ENCODE measurements around the gene DOCK10.

DOCK10 gene

GRCh38 chr2:225086439-225086838, 44.2 kb upstream of the DOCK10 start:
- Histone ChIP-seq H3K27ac (replicated peaks; ENCODE audit: low read length) (no peak overlapping the region), H3K79me1 (ENCODE audit: low read depth, low read length) (no peaks in the 10 kb centered on the region), H2AK5ac (ENCODE audit: low read depth, low read length) (no peak overlapping the region), H4K8ac (ENCODE audit: low read depth, low read length) (no peak overlapping the region), H3K36me3 (replicated peaks in 1 of 2; ENCODE audit: control insufficient read depth in 2 of 2, insufficient read depth in 2 of 2, low read length in 2 of 2) (no peaks in the 10 kb centered on the region), H4K91ac (ENCODE audit: low read depth, low read length, poor library complexity) (no peak overlapping the region), H3K9me3 (replicated peaks in 1 of 2; ENCODE audit: control insufficient read depth in 2 of 2, insufficient read depth in 1 of 2, low read depth in 1 of 2, low read length in 2 of 2) (no peaks in the 10 kb centered on the region), H2BK15ac (ENCODE audit: low read length) (no peak overlapping the region), H3K4me1 (ENCODE audit: control insufficient read depth in 2 of 2, insufficient read depth in 1 of 2, low read depth in 1 of 2, low read length in 2 of 2) (no peaks in the 10 kb centered on the region), H2BK5ac (ENCODE audit: low read length) (no peak overlapping the region), H2AFZ (ENCODE audit: low read length) (no peak overlapping the region), H3K9ac (ENCODE audit: low read depth, low read length, poor library complexity) (no peak overlapping the region), H2BK120ac (ENCODE audit: low read depth, low read length) (no peak overlapping the region), H3K4ac (ENCODE audit: low read length) (no peak overlapping the region), H3K4me3 (ENCODE audit: low read length in 2 of 2) (no peak overlapping the region), H2BK12ac (ENCODE audit: low read length) (no peak overlapping the region), H3K27me3 (ENCODE audit: control insufficient read depth in 3 of 3, insufficient read depth in 3 of 3, low read depth in 1 of 3, low read length in 3 of 3) (no peaks in the 10 kb centered on the region), H3K18ac (ENCODE audit: low read length) (no peak overlapping the region), H3K23ac (ENCODE audit: low read depth, low read length, poor library complexity) (no peak overlapping the region), H3K14ac (ENCODE audit: low read length) (no peak overlapping the region), H3K4me2 (ENCODE audit: insufficient read depth, low read length, poor library complexity, severe bottlenecking) (no peak overlapping the region)
- WGBS, 2 donors (ENCODE audit: extremely low coverage in 2 of 2, insufficient read length in 2 of 2, insufficient replicate concordance in 1 of 2): no CpG with 5 or more reads among the region's 4 CpGs
- no peak for DNase-seq (ENCODE audit: low spot score)

- Histone ChIP-seq H4K8ac (ENCODE audit: low read depth, low read length) (no peak overlapping the region), H3K14ac (ENCODE audit: low read length) (no peak overlapping the region), H4K91ac (ENCODE audit: low read depth, low read length, poor library complexity) (no peak overlapping the region), H2AFZ (ENCODE audit: low read length) (no peak overlapping the region), H2BK5ac (ENCODE audit: low read length) (no peak overlapping the region), H3K4ac (ENCODE audit: low read length) (no peak overlapping the region), H3K4me3 (ENCODE audit: low read length in 2 of 2) (no peak overlapping the region), H3K4me1 (ENCODE audit: control insufficient read depth in 2 of 2, insufficient read depth in 1 of 2, low read depth in 1 of 2, low read length in 2 of 2) (no peaks in the 10 kb centered on the region), H3K27me3 (ENCODE audit: control insufficient read depth in 3 of 3, insufficient read depth in 3 of 3, low read depth in 1 of 3, low read length in 3 of 3) (no peaks in the 10 kb centered on the region), H3K79me1 (ENCODE audit: low read depth, low read length) (no peaks in the 10 kb centered on the region), H2BK15ac (ENCODE audit: low read length) (no peak overlapping the region), H3K9ac (ENCODE audit: low read depth, low read length, poor library complexity) (no peak overlapping the region), H3K23ac (ENCODE audit: low read depth, low read length, poor library complexity) (no peak overlapping the region), H3K18ac (ENCODE audit: low read length) (no peak overlapping the region), H2BK120ac (ENCODE audit: low read depth, low read length) (no peak overlapping the region), H2BK12ac (ENCODE audit: low read length) (no peak overlapping the region), H2AK5ac (ENCODE audit: low read depth, low read length) (no peak overlapping the region), H3K36me3 (replicated peaks in 1 of 2; ENCODE audit: control insufficient read depth in 2 of 2, insufficient read depth in 2 of 2, low read length in 2 of 2) (no peaks in the 10 kb centered on the region), H3K27ac (replicated peaks; ENCODE audit: low read length) (no peak overlapping the region), H3K4me2 (ENCODE audit: insufficient read depth, low read length, poor library complexity, severe bottlenecking) (no peak overlapping the region), H3K9me3 (replicated peaks in 1 of 2; ENCODE audit: control insufficient read depth in 2 of 2, insufficient read depth in 1 of 2, low read depth in 1 of 2, low read length in 2 of 2) (no peaks in the 10 kb centered on the region)
- WGBS, 2 donors (ENCODE audit: extremely low coverage in 2 of 2, insufficient read length in 2 of 2, insufficient replicate concordance in 1 of 2): no CpG with 5 or more reads among the region's 3 CpGs
- DNase-seq (ENCODE audit: low spot score): no peak
These were observed 41.0 kb upstream of the DOCK10 start for GRCh38 chr2:225083276-225083675.

- H3K4me3 ChIP-seq (ENCODE audit: low read length in 2 of 2): no peak overlapping the region
These were observed 33.9 kb upstream of the DOCK10 start for GRCh38 chr2:225076125-225076524.

GRCh38 chr2:225074919-225075681, 32.8 kb upstream of the DOCK10 start:
- H2BK5ac ChIP-seq (ENCODE audit: low read length): no peak overlapping the region
- peaks cover 0 to 5% of the 10 kb centered on the region in 2 donors for H3K4me1 ChIP-seq (ENCODE audit: control insufficient read depth in 2 of 2, insufficient read depth in 1 of 2, low read depth in 1 of 2, low read length in 2 of 2)
- H3K4me2 ChIP-seq (ENCODE audit: insufficient read depth, low read length, poor library complexity, severe bottlenecking): no peak overlapping the region
- DNase-seq (ENCODE audit: low spot score): no peak
- no peaks in the 10 kb centered on the region for H3K79me1 ChIP-seq (ENCODE audit: low read depth, low read length)
- no peak overlapping the region for H2BK15ac ChIP-seq (ENCODE audit: low read length)
- no peaks in the 10 kb centered on the region for H3K27me3 ChIP-seq (ENCODE audit: control insufficient read depth in 3 of 3, insufficient read depth in 3 of 3, low read depth in 1 of 3, low read length in 3 of 3)
- no peaks in the 10 kb centered on the region for H3K36me3 ChIP-seq (replicated peaks in 1 of 2; ENCODE audit: control insufficient read depth in 2 of 2, insufficient read depth in 2 of 2, low read length in 2 of 2)
- WGBS, 2 donors (ENCODE audit: extremely low coverage in 2 of 2, insufficient read length in 2 of 2, insufficient replicate concordance in 1 of 2): no CpG with 5 or more reads among the region's 1 CpG
- H3K14ac ChIP-seq (ENCODE audit: low read length): no peak overlapping the region
- H3K18ac ChIP-seq (ENCODE audit: low read length): no peak overlapping the region
- H2AK5ac ChIP-seq (ENCODE audit: low read depth, low read length): no peak overlapping the region
- no peak overlapping the region for H4K8ac ChIP-seq (ENCODE audit: low read depth, low read length)
- no peaks in the 10 kb centered on the region for H3K9me3 ChIP-seq (replicated peaks in 1 of 2; ENCODE audit: control insufficient read depth in 2 of 2, insufficient read depth in 1 of 2, low read depth in 1 of 2, low read length in 2 of 2)
- no peak overlapping the region for H3K4ac ChIP-seq (ENCODE audit: low read length)
- no peak overlapping the region for H2AFZ ChIP-seq (ENCODE audit: low read length)
- H3K27ac ChIP-seq (replicated peaks; ENCODE audit: low read length): no peak overlapping the region
- no peak overlapping the region for H2BK120ac ChIP-seq (ENCODE audit: low read depth, low read length)
- H3K23ac ChIP-seq (ENCODE audit: low read depth, low read length, poor library complexity): no peak overlapping the region
- no peak overlapping the region for H4K91ac ChIP-seq (ENCODE audit: low read depth, low read length, poor library complexity)
- no peak overlapping the region for H3K4me3 ChIP-seq (ENCODE audit: low read length in 2 of 2)
- no peak overlapping the region for H2BK12ac ChIP-seq (ENCODE audit: low read length)
- H3K9ac ChIP-seq (ENCODE audit: low read depth, low read length, poor library complexity): peak overlapping the region; percentile 31

More at GRCh38 chr2:225076125-225076524, 33.9 kb upstream of the DOCK10 start:
- Histone ChIP-seq H2AFZ (ENCODE audit: low read length) (no peak overlapping the region), H3K27ac (replicated peaks; ENCODE audit: low read length) (no peak overlapping the region), H4K8ac (ENCODE audit: low read depth, low read length) (no peak overlapping the region), H2BK12ac (ENCODE audit: low read length) (no peak overlapping the region), H2BK15ac (ENCODE audit: low read length) (no peak overlapping the region), H3K4me2 (ENCODE audit: insufficient read depth, low read length, poor library complexity, severe bottlenecking) (no peak overlapping the region), H3K79me1 (ENCODE audit: low read depth, low read length) (no peaks in the 10 kb centered on the region), H3K14ac (ENCODE audit: low read length) (no peak overlapping the region), H3K36me3 (replicated peaks in 1 of 2; ENCODE audit: control insufficient read depth in 2 of 2, insufficient read depth in 2 of 2, low read length in 2 of 2) (no peaks in the 10 kb centered on the region), H3K9ac (ENCODE audit: low read depth, low read length, poor library complexity) (no peak overlapping the region), H3K23ac (ENCODE audit: low read depth, low read length, poor library complexity) (no peak overlapping the region), H3K27me3 (ENCODE audit: control insufficient read depth in 3 of 3, insufficient read depth in 3 of 3, low read depth in 1 of 3, low read length in 3 of 3) (no peaks in the 10 kb centered on the region), H3K18ac (ENCODE audit: low read length) (no peak overlapping the region), H3K9me3 (replicated peaks in 1 of 2; ENCODE audit: control insufficient read depth in 2 of 2, insufficient read depth in 1 of 2, low read depth in 1 of 2, low read length in 2 of 2) (no peaks in the 10 kb centered on the region), H4K91ac (ENCODE audit: low read depth, low read length, poor library complexity) (no peak overlapping the region), H3K4me1 (ENCODE audit: control insufficient read depth in 2 of 2, insufficient read depth in 1 of 2, low read depth in 1 of 2, low read length in 2 of 2) (peaks cover 0 to 2% of the 10 kb centered on the region in 2 donors), H3K4ac (ENCODE audit: low read length) (no peak overlapping the region), H2AK5ac (ENCODE audit: low read depth, low read length) (no peak overlapping the region), H2BK5ac (ENCODE audit: low read length) (no peak overlapping the region), H2BK120ac (ENCODE audit: low read depth, low read length) (no peak overlapping the region)
- no peak for DNase-seq (ENCODE audit: low spot score)

All from neuronal stem cell (in vitro differentiated cells).